ENCODE data around the gene PCK1. TPM values are rescaled to one million over a fixed set of nuclear protein-coding genes. Genes with fewer than 3 reads are reported as not detected.

Gene PCK1
- total and polyA plus RNA-seq, 9 donors: 0.30 to 133 (median 1.9) TPM

GRCh38 chr20:57524511-57525176, 36.3 kb upstream of the PCK1 start, which contains the start of gene CTCFL:
CTCFL (minus strand) TSS chr20:57525140; CDS start chr20:57524205, 935 bp downstream.
- no peak for TF ChIP-seq POLR2A (IDR thresholded peaks at IDR 0.05)
- no peak for TF ChIP-seq EP300 (IDR thresholded peaks at IDR 0.05)
- no peak for TF ChIP-seq CTCF (IDR thresholded peaks at IDR 0.05)
- H3K27me3 ChIP-seq: no peaks in the 10 kb centered on the region
- no peak within 1 kb of the TSS for H3K4me3 ChIP-seq
- H3K27ac ChIP-seq: no peak within 1 kb of the TSS
- intact Hi-C loops (cut with DNase I): no loop called here
- H3K9me3 ChIP-seq: no peaks in the 10 kb centered on the region
- H3K36me3 ChIP-seq: no peaks in the 10 kb centered on the region
- WGBS, 3 donors: 87 to 88% (median 87%) methylated on average over 22 to 43 of the region's 43 CpGs
- no peak for DNase-seq
- peaks cover 2% of the 10 kb centered on the region for H3K4me1 ChIP-seq (ENCODE audit: insufficient read depth)

GRCh38 chr20:57525328-57526086, 35.4 kb upstream of the PCK1 start:
- no peaks in the 10 kb centered on the region for H3K27me3 ChIP-seq

GRCh38 chr20:57526087-57526884, 34.6 kb upstream of the PCK1 start:
- no peaks in the 10 kb centered on the region for H3K9me3 ChIP-seq
- H3K4me1 ChIP-seq (ENCODE audit: insufficient read depth): peaks cover 2% of the 10 kb centered on the region
- no peak overlapping the region for H3K27ac ChIP-seq
- H3K27me3 ChIP-seq: no peaks in the 10 kb centered on the region
- WGBS, 3 donors: 39 to 50% (median 45%) methylated on average over 17 of the region's 17 CpGs
- intact Hi-C loops (cut with DNase I): no loop called here
- no peaks in the 10 kb centered on the region for H3K36me3 ChIP-seq
- TF ChIP-seq POLR2A (IDR thresholded peaks at IDR 0.05): no peak
- TF ChIP-seq CTCF (IDR thresholded peaks at IDR 0.05): no peak
- no peak for TF ChIP-seq EP300 (IDR thresholded peaks at IDR 0.05)
- H3K4me3 ChIP-seq: no peak overlapping the region
- DNase-seq: no peak

More at GRCh38 chr20:57525328-57526086, 35.4 kb upstream of the PCK1 start:
- Histone ChIP-seq H3K36me3 (no peaks in the 10 kb centered on the region), H3K27ac (no peak overlapping the region), H3K4me3 (no peak overlapping the region), H3K9me3 (no peaks in the 10 kb centered on the region), H3K4me1 (ENCODE audit: insufficient read depth) (peaks cover 2% of the 10 kb centered on the region)
- 53 to 75% (median 54%) methylated on average over 2 to 10 of the region's 10 CpGs for WGBS, 3 donors
- DNase-seq: no peak
- no peak for TF ChIP-seq CTCF (IDR thresholded peaks at IDR 0.05)
- TF ChIP-seq EP300 (IDR thresholded peaks at IDR 0.05): no peak
- no peak for TF ChIP-seq POLR2A (IDR thresholded peaks at IDR 0.05)
- intact Hi-C loops (cut with DNase I): no loop called here

- WGBS, 3 donors: 13 to 16% (median 14%) methylated on average over 19 of the region's 19 CpGs
- no peaks in the 10 kb centered on the region for H3K36me3 ChIP-seq
- no peak for TF ChIP-seq CTCF (IDR thresholded peaks at IDR 0.05)
- TF ChIP-seq POLR2A (IDR thresholded peaks at IDR 0.05): no peak
- TF ChIP-seq EP300 (IDR thresholded peaks at IDR 0.05): no peak
Measured at GRCh38 chr20:57526885-57527460, 33.9 kb upstream of the PCK1 start.

More at GRCh38 chr20:57526885-57527460, 33.9 kb upstream of the PCK1 start:
- DNase-seq: no peak
- Histone ChIP-seq H3K27ac (no peak overlapping the region), H3K27me3 (no peaks in the 10 kb centered on the region), H3K4me1 (ENCODE audit: insufficient read depth) (peaks cover 2% of the 10 kb centered on the region), H3K9me3 (no peaks in the 10 kb centered on the region), H3K4me3 (no peak overlapping the region)
- intact Hi-C loops (cut with DNase I): no loop called here

Measured in ovary (tissue), 9 donors.